Type B pancreatic cell (in vitro differentiated cells): ENCODE results near the gene TRAF7. TPM values are rescaled to one million over a fixed set of nuclear protein-coding genes. Genes with fewer than 3 reads are reported as not detected.
A peak's percentile ranks its signal among the peaks of the same experiment; 100 is the strongest.

ENCODE experiments used
- DNase-seq: peaks from one replicate; pipeline ENCODE4 v3.0.0; 2021; ENCODE audit warnings: mixed read lengths; ENCODE audit not compliant: unreplicated experiment; ENCODE audit errors: extremely low spot score
- H3K27ac Mint-ChIP-seq: 2 replicates; pipeline ENCODE4 v1.8.0; 2021; ENCODE audit warnings: mild to moderate bottlenecking, mixed read lengths
- H3K27me3 Mint-ChIP-seq: 2 replicates; pipeline ENCODE4 v1.8.0; 2021; ENCODE audit warnings: mixed read lengths
- H3K36me3 Mint-ChIP-seq: 2 replicates; pipeline ENCODE4 v1.8.0; 2021; ENCODE audit warnings: mixed read lengths
- H3K4me1 Mint-ChIP-seq: one replicate; pipeline ENCODE4 v1.8.0; 2021; ENCODE audit warnings: mixed read lengths; ENCODE audit not compliant: unreplicated experiment
- H3K4me3 Mint-ChIP-seq: 2 replicates; pipeline ENCODE4 v1.8.0; 2021; ENCODE audit warnings: mild to moderate bottlenecking, mixed read lengths
- H3K9me3 Mint-ChIP-seq: 2 replicates; pipeline ENCODE4 v1.8.0; 2021; ENCODE audit warnings: mixed read lengths
- total RNA-seq: library from RNA; stranded (reverse); gene quantifications from 2 replicates; pipeline ENCODE4 v1.2.1, GENCODE V29; 2021; ENCODE audit warnings: low replicate concordance
- TF ChIP-seq, protein P1 (sequence below): fragments of 200-600 bp; sonication (generic); conservative IDR thresholded peaks from 2 replicates; pipeline ENCODE4 v1.5.0; 2021; ENCODE audit warnings: antibody characterized with exemption, mild to moderate bottlenecking

The TRAF7 gene
- total RNA-seq, 1 donor from 2014 or later = 71.0 TPM

DNA sequence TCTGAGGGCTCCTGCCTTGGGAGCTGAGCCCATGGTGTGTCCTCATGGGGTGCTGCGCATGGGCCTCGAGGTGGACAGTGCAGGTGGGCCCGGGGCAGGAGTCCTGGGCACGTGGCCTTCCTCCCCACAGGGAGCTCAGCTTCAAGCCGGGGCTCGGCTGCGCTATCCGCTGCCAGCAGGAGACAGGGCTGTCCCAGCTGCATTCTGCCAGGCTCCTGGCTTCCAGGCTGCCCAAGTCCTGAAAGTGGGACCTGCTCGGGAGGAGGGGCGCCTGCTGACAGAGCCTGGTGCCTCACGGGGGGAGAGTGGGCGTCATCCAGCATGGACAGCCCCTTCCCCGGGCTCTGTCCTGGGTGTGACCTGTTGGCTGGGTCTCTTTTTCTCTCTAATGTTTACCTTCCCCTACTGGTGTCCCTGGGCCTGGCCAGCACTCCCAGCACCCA, 7.1 kb downstream of the TRAF7 start:
- Mint-ChIP-seq H3K27ac (no peak overlapping the region), H3K9me3 (no peaks in the 10 kb centered on the region), H3K36me3 (no peaks in the 10 kb centered on the region), H3K27me3 (no peaks in the 10 kb centered on the region), H3K4me3 (no peak overlapping the region), H3K4me1 (no peaks in the 10 kb centered on the region)
- DNase-seq = no peak
- TF ChIP-seq, protein P1, sequence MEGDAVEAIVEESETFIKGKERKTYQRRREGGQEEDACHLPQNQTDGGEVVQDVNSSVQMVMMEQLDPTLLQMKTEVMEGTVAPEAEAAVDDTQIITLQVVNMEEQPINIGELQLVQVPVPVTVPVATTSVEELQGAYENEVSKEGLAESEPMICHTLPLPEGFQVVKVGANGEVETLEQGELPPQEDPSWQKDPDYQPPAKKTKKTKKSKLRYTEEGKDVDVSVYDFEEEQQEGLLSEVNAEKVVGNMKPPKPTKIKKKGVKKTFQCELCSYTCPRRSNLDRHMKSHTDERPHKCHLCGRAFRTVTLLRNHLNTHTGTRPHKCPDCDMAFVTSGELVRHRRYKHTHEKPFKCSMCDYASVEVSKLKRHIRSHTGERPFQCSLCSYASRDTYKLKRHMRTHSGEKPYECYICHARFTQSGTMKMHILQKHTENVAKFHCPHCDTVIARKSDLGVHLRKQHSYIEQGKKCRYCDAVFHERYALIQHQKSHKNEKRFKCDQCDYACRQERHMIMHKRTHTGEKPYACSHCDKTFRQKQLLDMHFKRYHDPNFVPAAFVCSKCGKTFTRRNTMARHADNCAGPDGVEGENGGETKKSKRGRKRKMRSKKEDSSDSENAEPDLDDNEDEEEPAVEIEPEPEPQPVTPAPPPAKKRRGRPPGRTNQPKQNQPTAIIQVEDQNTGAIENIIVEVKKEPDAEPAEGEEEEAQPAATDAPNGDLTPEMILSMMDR = no peak

DNA sequence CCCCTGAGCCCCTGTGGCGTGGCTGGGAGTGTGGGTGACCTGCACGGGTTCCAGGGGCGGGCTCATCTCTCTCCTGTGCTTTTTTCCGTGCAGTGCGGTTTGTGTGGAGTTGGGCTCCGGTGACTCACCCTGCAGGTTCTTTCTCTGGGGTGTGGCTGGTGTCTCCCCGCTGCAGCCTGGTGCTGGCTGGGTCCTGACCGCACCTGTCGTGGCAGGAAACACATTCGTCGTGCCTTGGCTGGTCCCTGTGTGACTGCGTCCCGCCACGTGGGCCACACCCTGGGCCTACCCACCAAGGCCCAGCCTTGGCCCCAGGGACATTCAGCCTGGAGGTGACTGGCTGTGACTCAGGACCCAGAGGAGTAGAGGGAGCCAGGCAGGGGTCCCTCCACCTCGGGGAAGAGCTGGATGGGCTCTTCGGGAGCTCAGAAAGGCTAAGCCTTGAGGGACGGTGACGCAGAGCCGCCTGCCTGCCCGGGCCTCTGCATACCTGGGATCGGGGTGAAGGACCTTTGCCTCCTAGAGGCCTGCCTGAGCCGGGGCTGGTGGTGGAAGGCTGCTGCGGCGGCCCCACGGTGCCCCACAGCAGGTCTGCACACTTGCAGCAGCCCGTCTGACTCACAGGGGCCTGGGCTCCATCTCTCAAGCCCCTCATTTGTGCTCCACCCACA, 7.8 kb downstream of the TRAF7 start:
- TF ChIP-seq, protein P1 = no peak
- H3K9me3 Mint-ChIP-seq = no peaks in the 10 kb centered on the region
- H3K27ac Mint-ChIP-seq = peak overlapping the region; percentile 88
- DNase-seq = no peak
- H3K27me3 Mint-ChIP-seq = no peaks in the 10 kb centered on the region
- no peaks in the 10 kb centered on the region for H3K36me3 Mint-ChIP-seq
- no peaks in the 10 kb centered on the region for H3K4me1 Mint-ChIP-seq
- peak overlapping the region; percentile 61 for H3K4me3 Mint-ChIP-seq

DNA sequence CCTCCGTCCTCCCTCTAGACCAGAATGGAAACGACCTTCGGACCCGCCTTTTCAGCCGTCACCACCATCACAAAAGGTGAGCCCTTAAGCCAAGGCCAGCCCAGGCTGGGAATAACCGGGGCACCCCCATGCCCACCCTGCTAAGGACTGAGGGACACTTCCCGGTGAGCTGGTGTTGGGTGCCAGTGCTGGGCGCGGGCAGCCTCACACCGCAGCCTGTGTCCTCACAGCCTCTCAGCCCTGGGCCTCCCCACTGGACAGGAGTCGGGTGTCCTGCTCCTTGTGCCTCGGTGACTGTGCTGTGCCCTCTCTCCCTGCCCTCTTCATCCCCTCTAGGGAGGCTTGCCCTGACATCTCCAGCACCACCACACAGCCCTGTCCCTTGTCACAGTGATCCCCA, 10.3 kb downstream of the TRAF7 start:
- no peaks in the 10 kb centered on the region for H3K27me3 Mint-ChIP-seq
- H3K4me3 Mint-ChIP-seq = no peak overlapping the region
- H3K36me3 Mint-ChIP-seq = no peaks in the 10 kb centered on the region
- H3K27ac Mint-ChIP-seq = no peak overlapping the region
- no peaks in the 10 kb centered on the region for H3K9me3 Mint-ChIP-seq
- H3K4me1 Mint-ChIP-seq = no peaks in the 10 kb centered on the region
- TF ChIP-seq, protein P1 = no peak
- no peak for DNase-seq

DNA sequence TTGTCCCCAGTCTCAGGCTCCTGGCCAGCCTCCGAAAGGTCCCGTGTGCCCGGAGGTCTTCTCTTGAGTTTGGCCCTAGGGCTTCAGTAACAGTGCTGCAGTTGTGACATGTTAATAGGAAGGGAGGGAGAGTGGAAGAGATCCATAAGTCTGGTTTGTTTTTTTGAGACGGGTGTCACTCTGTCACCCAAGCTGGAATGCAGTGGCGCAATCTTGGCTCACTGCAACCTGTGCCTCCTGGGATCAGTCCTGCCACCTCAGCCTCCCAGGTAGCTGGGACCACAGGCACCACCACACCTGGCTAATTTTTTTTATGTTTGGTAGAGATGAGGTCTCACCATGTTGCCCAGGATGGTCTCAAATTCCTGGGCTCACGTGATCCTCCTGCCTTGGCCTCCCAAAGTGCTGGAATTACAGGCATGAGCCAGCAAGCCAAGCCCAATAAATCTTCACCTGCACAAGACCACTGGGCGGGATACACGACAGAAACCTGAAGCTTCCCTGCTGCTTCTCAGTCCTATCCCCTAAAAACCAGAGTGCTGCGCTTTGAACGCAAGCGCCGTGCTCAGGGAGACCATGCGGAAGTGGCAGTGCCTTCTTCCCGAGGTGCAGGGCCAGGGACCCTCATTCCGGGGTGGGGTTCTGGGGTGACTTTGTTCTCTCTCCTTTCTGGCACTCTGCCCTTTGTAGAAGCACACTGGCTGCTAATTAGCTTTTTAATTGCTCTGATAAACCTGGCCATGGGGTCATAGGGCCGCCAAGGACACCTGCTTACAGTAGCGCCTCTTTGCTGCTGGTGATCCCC, 10.9 kb downstream of the TRAF7 start:
- Mint-ChIP-seq H3K27ac (no peak overlapping the region), H3K4me1 (no peaks in the 10 kb centered on the region)

DNA sequence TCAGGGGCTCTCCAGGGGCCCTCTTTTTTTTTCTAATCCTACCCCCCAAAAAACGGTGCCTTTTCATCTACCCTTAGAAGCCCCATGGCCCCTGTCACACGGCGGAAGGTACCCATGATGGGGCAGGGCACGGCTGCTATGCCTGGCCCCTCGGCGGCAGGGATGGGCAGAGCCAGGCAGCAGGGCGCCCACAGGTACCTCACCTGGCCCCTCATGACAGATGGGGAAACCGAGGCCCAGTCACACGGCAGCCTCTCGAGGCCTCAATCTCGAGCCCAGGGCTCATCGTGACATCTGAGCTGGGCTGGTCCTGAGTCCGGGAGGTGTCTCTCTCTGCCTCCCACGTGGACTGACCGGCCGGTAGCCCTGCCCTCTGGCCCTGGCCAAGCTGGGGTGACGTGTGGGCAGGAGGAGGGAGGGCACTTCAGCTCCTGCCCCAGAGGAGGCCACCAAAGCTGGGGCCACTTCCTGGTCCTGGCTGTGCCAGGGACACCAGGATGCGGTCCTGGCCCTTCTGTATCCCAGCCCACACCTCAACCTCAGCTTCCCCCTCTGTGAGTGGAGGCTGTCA, 11.6 kb downstream of the TRAF7 start:
- no peaks in the 10 kb centered on the region for H3K9me3 Mint-ChIP-seq
- no peaks in the 10 kb centered on the region for H3K4me1 Mint-ChIP-seq
- DNase-seq = no peak
- no peak overlapping the region for H3K4me3 Mint-ChIP-seq
- H3K27me3 Mint-ChIP-seq = no peaks in the 10 kb centered on the region
- TF ChIP-seq, protein P1 = no peak
- no peaks in the 10 kb centered on the region for H3K36me3 Mint-ChIP-seq
- no peak overlapping the region for H3K27ac Mint-ChIP-seq

More for the DNA sequence above, 10.9 kb downstream of the TRAF7 start:
- H3K36me3 Mint-ChIP-seq = no peaks in the 10 kb centered on the region
- TF ChIP-seq, protein P1 = no peak
- H3K4me3 Mint-ChIP-seq = no peak overlapping the region
- no peaks in the 10 kb centered on the region for H3K9me3 Mint-ChIP-seq
- H3K27me3 Mint-ChIP-seq = no peaks in the 10 kb centered on the region
- no peak for DNase-seq
